K562 (cell line): ENCODE measurements around the gene GP1BB.

ENCODE experiments used
- CC2D1A ChIP-seq: fragments of 450-650 bp; IDR thresholded peaks from 2 replicates; pipeline ENCODE4 v1.6.1; 2017; ENCODE audit warnings: mild to moderate bottlenecking
- CTBP1 ChIP-seq: fragments of 450-650 bp; IDR thresholded peaks from 2 replicates; pipeline ENCODE4 v1.6.1; 2016; ENCODE audit warnings: borderline replicate concordance
- SMARCB1 ChIP-seq: IDR thresholded peaks from 2 replicates; pipeline ENCODE4 v1.6.1; 2011; ENCODE audit warnings: improper control_type of control experiment, low read depth; ENCODE audit not compliant: insufficient read length
- TF ChIP-seq, protein P1 (sequence below), 2 experiments: fragments of 450-650 bp; IDR thresholded peaks; 2 replicates each; pipeline ENCODE4 v1.6.1; 2016

DNA sequence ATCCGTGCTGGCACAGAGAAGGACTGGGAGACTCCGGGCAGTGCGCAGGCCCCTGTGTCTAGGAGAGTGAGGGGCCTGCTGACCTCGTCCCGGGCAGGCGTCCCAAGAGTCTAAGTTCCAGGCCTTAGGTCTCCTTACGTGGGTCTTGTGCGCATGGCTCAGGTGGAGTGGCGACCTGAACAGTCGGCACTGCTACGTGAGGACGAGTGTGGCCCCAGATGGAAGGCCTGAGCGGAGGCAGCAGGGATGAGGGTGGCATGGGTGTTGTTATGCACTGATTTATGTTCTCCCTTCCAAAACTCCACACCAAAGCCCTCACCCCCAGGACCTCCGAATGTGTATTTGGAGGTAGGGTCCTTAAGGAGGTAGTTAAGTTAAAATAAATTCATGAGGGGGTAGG, 29.8 kb upstream of the GP1BB start:
- TF ChIP-seq SMARCB1 (no peak), CTBP1 (no peak), CC2D1A (no peak)
- TF ChIP-seq, protein P1, sequence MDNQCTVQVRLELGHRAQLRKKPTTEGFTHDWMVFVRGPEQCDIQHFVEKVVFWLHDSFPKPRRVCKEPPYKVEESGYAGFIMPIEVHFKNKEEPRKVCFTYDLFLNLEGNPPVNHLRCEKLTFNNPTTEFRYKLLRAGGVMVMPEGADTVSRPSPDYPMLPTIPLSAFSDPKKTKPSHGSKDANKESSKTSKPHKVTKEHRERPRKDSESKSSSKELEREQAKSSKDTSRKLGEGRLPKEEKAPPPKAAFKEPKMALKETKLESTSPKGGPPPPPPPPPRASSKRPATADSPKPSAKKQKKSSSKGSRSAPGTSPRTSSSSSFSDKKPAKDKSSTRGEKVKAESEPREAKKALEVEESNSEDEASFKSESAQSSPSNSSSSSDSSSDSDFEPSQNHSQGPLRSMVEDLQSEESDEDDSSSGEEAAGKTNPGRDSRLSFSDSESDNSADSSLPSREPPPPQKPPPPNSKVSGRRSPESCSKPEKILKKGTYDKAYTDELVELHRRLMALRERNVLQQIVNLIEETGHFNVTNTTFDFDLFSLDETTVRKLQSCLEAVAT (IDR thresholded peaks at IDR 0.05), result no peak
